ENCODE data around the gene HS1BP3.
A peak's percentile ranks its signal among the peaks of the same experiment; 100 is the strongest.

HS1BP3 gene

GRCh38 chr2:20643826-20644225, 7.1 kb downstream of the HS1BP3 start:
- Histone ChIP-seq H3K9me3 (ENCODE audit: insufficient read depth, low read length) (no peaks in the 10 kb centered on the region), H2AFZ (ENCODE audit: low read depth, low read length, severe bottlenecking) (no peak overlapping the region), H3K9ac (ENCODE audit: low read length) (no peak overlapping the region), H3K79me2 (ENCODE audit: insufficient read depth, low read length) (no peaks in the 10 kb centered on the region), H4K20me1 (ENCODE audit: low read depth, low read length) (no peaks in the 10 kb centered on the region), H3K36me3 (ENCODE audit: low read length) (no peaks in the 10 kb centered on the region), H3K4me2 (ENCODE audit: low read depth, low read length, poor library complexity, severe bottlenecking) (no peak overlapping the region), H3F3A (ENCODE audit: insufficient read depth) (no peaks in the 10 kb centered on the region), H3K9me2 (replicated peaks; ENCODE audit: insufficient read depth, low read length) (no peaks in the 10 kb centered on the region), H3K27me3 (ENCODE audit: low read length) (no peaks in the 10 kb centered on the region), H3K27ac (ENCODE audit: low read depth, low read length) (no peak overlapping the region), H3K4me3 (ENCODE audit: insufficient read depth, low read length, poor library complexity, severe bottlenecking) (no peak overlapping the region)
- no peak for TF ChIP-seq CTCF (IDR thresholded peaks at IDR 0.05; ENCODE audit: insufficient read depth, low read length, poor library complexity, severe bottlenecking)
- TF ChIP-seq EZH2phosphoT487 (conservative IDR thresholded peaks at IDR 0.05; ENCODE audit: low read length): no peak

- Histone ChIP-seq H3K9me2 (replicated peaks; ENCODE audit: insufficient read depth, low read length) (no peaks in the 10 kb centered on the region), H3F3A (ENCODE audit: insufficient read depth) (no peaks in the 10 kb centered on the region), H3K4me2 (ENCODE audit: low read depth, low read length, poor library complexity, severe bottlenecking) (no peak overlapping the region), H3K9me3 (ENCODE audit: insufficient read depth, low read length) (no peaks in the 10 kb centered on the region), H3K27ac (ENCODE audit: low read depth, low read length) (no peak overlapping the region), H3K79me2 (ENCODE audit: insufficient read depth, low read length) (no peaks in the 10 kb centered on the region), H3K9ac (ENCODE audit: low read length) (no peak overlapping the region), H4K20me1 (ENCODE audit: low read depth, low read length) (no peaks in the 10 kb centered on the region), H2AFZ (ENCODE audit: low read depth, low read length, severe bottlenecking) (no peak overlapping the region), H3K27me3 (ENCODE audit: low read length) (no peaks in the 10 kb centered on the region), H3K36me3 (ENCODE audit: low read length) (no peaks in the 10 kb centered on the region), H3K4me3 (ENCODE audit: insufficient read depth, low read length, poor library complexity, severe bottlenecking) (no peak overlapping the region)
- TF ChIP-seq CTCF (IDR thresholded peaks at IDR 0.05; ENCODE audit: insufficient read depth, low read length, poor library complexity, severe bottlenecking) (no peak), EZH2phosphoT487 (conservative IDR thresholded peaks at IDR 0.05; ENCODE audit: low read length) (no peak)
Observed at GRCh38 chr2:20643060-20643459, 7.8 kb downstream of the HS1BP3 start.

GRCh38 chr2:20642055-20642971, 8.6 kb downstream of the HS1BP3 start:
- H3K36me3 ChIP-seq (ENCODE audit: low read length): no peaks in the 10 kb centered on the region
- H3K79me2 ChIP-seq (ENCODE audit: insufficient read depth, low read length): no peaks in the 10 kb centered on the region
- H3K4me3 ChIP-seq (ENCODE audit: insufficient read depth, low read length, poor library complexity, severe bottlenecking): no peak overlapping the region
- H3K9me3 ChIP-seq (ENCODE audit: insufficient read depth, low read length): no peaks in the 10 kb centered on the region
- no peaks in the 10 kb centered on the region for H3K27me3 ChIP-seq (ENCODE audit: low read length)
- no peak overlapping the region for H3K9ac ChIP-seq (ENCODE audit: low read length)
- no peak for TF ChIP-seq EZH2phosphoT487 (conservative IDR thresholded peaks at IDR 0.05; ENCODE audit: low read length)
- peak; percentile 86 for TF ChIP-seq CTCF (IDR thresholded peaks at IDR 0.05; ENCODE audit: insufficient read depth, low read length, poor library complexity, severe bottlenecking)
- H3F3A ChIP-seq (ENCODE audit: insufficient read depth): no peaks in the 10 kb centered on the region
- H3K4me2 ChIP-seq (ENCODE audit: low read depth, low read length, poor library complexity, severe bottlenecking): no peak overlapping the region
- H3K9me2 ChIP-seq (replicated peaks; ENCODE audit: insufficient read depth, low read length): no peaks in the 10 kb centered on the region
- H3K27ac ChIP-seq (ENCODE audit: low read depth, low read length): no peak overlapping the region
- no peaks in the 10 kb centered on the region for H4K20me1 ChIP-seq (ENCODE audit: low read depth, low read length)
- no peak overlapping the region for H2AFZ ChIP-seq (ENCODE audit: low read depth, low read length, severe bottlenecking)
